ENCODE measurements around the gene PNPLA6.

GRCh38 chr19:7516878-7517277 is 18.6 kb upstream of the PNPLA6 start:
- TF ChIP-seq POLR2A (IDR thresholded peaks at IDR 0.05) (no peak), CTCF (IDR thresholded peaks at IDR 0.05) (no peak), POLR2AphosphoS5 (IDR thresholded peaks at IDR 0.05; ENCODE audit: insufficient read depth in 1 of 2, low read depth in 1 of 2) (no peak)
